Endothelial cell (in vitro differentiated cells): ENCODE results near the gene PHACTR1. TPM values are rescaled to one million over a fixed set of nuclear protein-coding genes. Genes with fewer than 3 reads are reported as not detected.

Source experiments
- DNase-seq: peaks from one replicate; pipeline ENCODE4 v3.0.0; 2021; ENCODE audit warnings: low spot score
- H3K27ac Mint-ChIP-seq: one replicate; pipeline ENCODE4 v1.8.0; 2021; ENCODE audit warnings: mixed read lengths, inconsistent platforms; ENCODE audit not compliant: unreplicated experiment
- H3K27me3 Mint-ChIP-seq: one replicate; pipeline ENCODE4 v1.8.0; 2021; ENCODE audit warnings: mild to moderate bottlenecking, moderate library complexity, mixed read lengths, inconsistent platforms; ENCODE audit not compliant: unreplicated experiment
- H3K36me3 Mint-ChIP-seq: one replicate; pipeline ENCODE4 v1.8.0; 2021; ENCODE audit warnings: mild to moderate bottlenecking, low read depth, mixed read lengths, inconsistent platforms; ENCODE audit not compliant: unreplicated experiment
- H3K4me1 Mint-ChIP-seq: one replicate; pipeline ENCODE4 v1.8.0; 2021; ENCODE audit warnings: mild to moderate bottlenecking, mixed read lengths, inconsistent platforms; ENCODE audit not compliant: unreplicated experiment
- H3K4me3 Mint-ChIP-seq: one replicate; pipeline ENCODE4 v1.8.0; 2021; ENCODE audit warnings: mild to moderate bottlenecking, mixed read lengths, inconsistent platforms; ENCODE audit not compliant: unreplicated experiment
- H3K9me3 Mint-ChIP-seq: one replicate; pipeline ENCODE4 v1.8.0; 2021; ENCODE audit warnings: mixed read lengths, inconsistent platforms; ENCODE audit not compliant: unreplicated experiment
- CTCF ChIP-seq: fragments of 200-600 bp; sonication (generic); IDR thresholded peaks from one replicate; pipeline ENCODE4 v1.5.0; 2021; ENCODE audit warnings: antibody characterized with exemption; ENCODE audit not compliant: unreplicated experiment
- total RNA-seq: library from RNA; stranded (reverse); fragmentation: NEBNext Ultra II Directional; extraction: Animal tissue kit (Norgen Biotek cat#: 25700); gene quantifications from one replicate; pipeline ENCODE4 v1.2.1, GENCODE V29; 2021; ENCODE audit not compliant: unreplicated experiment

Gene PHACTR1
- total RNA-seq, 1 donor from 2014 or later = 39.9 TPM

- no peak for DNase-seq
- Mint-ChIP-seq H3K9me3 (no peaks in the 10 kb centered on the region), H3K36me3 (peaks cover 8% of the 10 kb centered on the region), H3K4me1 (peaks cover 4% of the 10 kb centered on the region), H3K27ac (no peak overlapping the region), H3K27me3 (no peaks in the 10 kb centered on the region), H3K4me3 (no peak overlapping the region)
- TF ChIP-seq CTCF = no peak
Measured at GRCh38 chr6:13059026-13059425, 342.5 kb downstream of the PHACTR1 start.

- no peak for DNase-seq
- Mint-ChIP-seq H3K27ac (no peak overlapping the region), H3K9me3 (no peaks in the 10 kb centered on the region), H3K4me3 (no peak overlapping the region), H3K4me1 (peaks cover 23% of the 10 kb centered on the region), H3K36me3 (no peaks in the 10 kb centered on the region), H3K27me3 (no peaks in the 10 kb centered on the region)
- no peak for TF ChIP-seq CTCF
Measured at GRCh38 chr6:13063300-13063918, 346.8 kb downstream of the PHACTR1 start.

GRCh38 chr6:13065581-13065980 is 349.0 kb downstream of the PHACTR1 start:
- no peak for DNase-seq
- Mint-ChIP-seq H3K27ac (no peak overlapping the region), H3K4me3 (no peak overlapping the region), H3K27me3 (no peaks in the 10 kb centered on the region), H3K36me3 (no peaks in the 10 kb centered on the region), H3K4me1 (peaks cover 33% of the 10 kb centered on the region), H3K9me3 (no peaks in the 10 kb centered on the region)
- TF ChIP-seq CTCF = no peak

- H3K27ac Mint-ChIP-seq = no peak overlapping the region
- no peak overlapping the region for H3K4me3 Mint-ChIP-seq
- H3K36me3 Mint-ChIP-seq = no peaks in the 10 kb centered on the region
- no peaks in the 10 kb centered on the region for H3K27me3 Mint-ChIP-seq
- H3K4me1 Mint-ChIP-seq = peaks cover 33% of the 10 kb centered on the region
- H3K9me3 Mint-ChIP-seq = no peaks in the 10 kb centered on the region
- no peak for DNase-seq
- no peak for TF ChIP-seq CTCF
Measured at GRCh38 chr6:13066050-13066449, 349.5 kb downstream of the PHACTR1 start.

- H3K27me3 Mint-ChIP-seq = no peaks in the 10 kb centered on the region
- peaks cover 33% of the 10 kb centered on the region for H3K4me1 Mint-ChIP-seq
- H3K36me3 Mint-ChIP-seq = no peaks in the 10 kb centered on the region
- H3K4me3 Mint-ChIP-seq = no peak overlapping the region
- no peak for TF ChIP-seq CTCF
- H3K9me3 Mint-ChIP-seq = no peaks in the 10 kb centered on the region
- no peak for DNase-seq
- no peak overlapping the region for H3K27ac Mint-ChIP-seq
Measured at GRCh38 chr6:13066820-13067219, 350.3 kb downstream of the PHACTR1 start.
